ENCODE data around the gene EIF4E2.
A peak's percentile ranks its signal among the peaks of the same experiment; 100 is the strongest.

EIF4E2 gene

GRCh38 chr2:232604535-232604934 is 54.0 kb downstream of the EIF4E2 start:
- no peak for DNase-seq

- DNase-seq: no peak
Observed at GRCh38 chr2:232607011-232607410, 56.5 kb downstream of the EIF4E2 start.

- DNase-seq: no peak
Observed at GRCh38 chr2:232609607-232610006, 59.1 kb downstream of the EIF4E2 start.

- DNase-seq: no peak
Observed at GRCh38 chr2:232610081-232610480, 59.6 kb downstream of the EIF4E2 start.

GRCh38 chr2:232611061-232611460 is 60.6 kb downstream of the EIF4E2 start:
- DNase-seq: no peak

- peak; percentile 33 for DNase-seq
Observed at GRCh38 chr2:232611559-232612218, 61.2 kb downstream of the EIF4E2 start.

GRCh38 chr2:232613538-232614134 is 63.1 kb downstream of the EIF4E2 start:
- no peak for DNase-seq

GRCh38 chr2:232615339-232615738 is 64.8 kb downstream of the EIF4E2 start:
- no peak for DNase-seq

All from eye (tissue), 1 donor.